Measurements from ENCODE around the gene GRIN2D.

Gene GRIN2D

GRCh38 chr19:48398375-48399235 is 5.1 kb downstream of the GRIN2D start:
- DNase-seq, result peak; percentile 93

GRCh38 chr19:48400018-48400742 is 6.7 kb downstream of the GRIN2D start:
- no peak for DNase-seq

- no peak for DNase-seq
Measured at GRCh38 chr19:48401287-48401686, 7.8 kb downstream of the GRIN2D start.

GRCh38 chr19:48403606-48404005 is 10.1 kb downstream of the GRIN2D start:
- DNase-seq, result peak; percentile 43

GRCh38 chr19:48405010-48405659 is 11.7 kb downstream of the GRIN2D start:
- DNase-seq, result no peak

GRCh38 chr19:48405850-48406249 is 12.4 kb downstream of the GRIN2D start:
- no peak for DNase-seq

GRCh38 chr19:48413879-48414587 is 20.6 kb downstream of the GRIN2D start:
- no peak for DNase-seq

- DNase-seq, result peak; percentile 51
Measured at GRCh38 chr19:48415395-48415794, 21.9 kb downstream of the GRIN2D start.

- DNase-seq, result no peak
Measured at GRCh38 chr19:48415806-48416221, 22.3 kb downstream of the GRIN2D start.

- no peak for DNase-seq
Measured at GRCh38 chr19:48417421-48417820, 24.0 kb downstream of the GRIN2D start.

GRCh38 chr19:48418317-48419064 is 25.0 kb downstream of the GRIN2D start:
- DNase-seq, result no peak

- peak; percentile 59 for DNase-seq
Measured at GRCh38 chr19:48419158-48419920, 25.9 kb downstream of the GRIN2D start.

GRCh38 chr19:48421548-48421947 is 28.1 kb downstream of the GRIN2D start:
- DNase-seq, result peak; percentile 50

- DNase-seq, result no peak
Measured at GRCh38 chr19:48424694-48425219, 31.3 kb downstream of the GRIN2D start.

GRCh38 chr19:48428670-48429069 is 35.2 kb downstream of the GRIN2D start:
- DNase-seq, result no peak

- DNase-seq, result no peak
Measured at GRCh38 chr19:48433337-48433736, 39.9 kb downstream of the GRIN2D start.

- DNase-seq, result no peak
Measured at GRCh38 chr19:48436586-48436985, 43.1 kb downstream of the GRIN2D start.

- DNase-seq, result no peak
Measured at GRCh38 chr19:48441360-48442050, 48.0 kb downstream of the GRIN2D start.

GRCh38 chr19:48442116-48443035 is 48.9 kb downstream of the GRIN2D start:
- no peak for DNase-seq

Measured in NCI-H2171 (cell line).